ENCODE data around the gene PI4KA.
"Not testable (repeated sequence)": the region's sequence is repeated elsewhere in the genome, so short reads cannot be mapped to it uniquely, and the experiment has no call there.

Gene PI4KA

DNA sequence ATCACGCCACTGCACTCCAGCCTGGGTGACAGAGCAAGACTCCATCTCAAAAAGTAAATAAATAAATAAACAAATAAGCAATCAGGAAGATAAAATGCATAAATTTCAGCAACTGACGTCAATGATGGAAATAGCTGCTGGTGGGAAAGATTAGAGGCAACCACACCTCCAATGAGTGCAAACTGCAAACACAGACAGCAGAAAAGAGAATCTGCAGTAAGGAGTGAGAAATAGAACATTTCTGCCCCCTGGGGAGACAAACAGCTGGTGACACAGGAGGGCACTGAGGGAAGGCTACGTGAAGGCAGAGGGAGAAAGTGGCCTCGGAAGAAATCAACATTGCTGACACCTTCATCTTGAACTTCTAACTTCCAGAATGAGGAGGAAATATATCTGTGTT is 6.5 kb downstream of the PI4KA start:
- no peak for TF ChIP-seq CTCF (IDR thresholded peaks at IDR 0.05; ENCODE audit: low read depth, low read length)
- DNase-seq (ENCODE audit: low read depth in 2 of 2): peak in 1 of 2 donors; percentile 13
- no peak overlapping the region for H3K4me3 ChIP-seq (replicated peaks in 1 of 2; ENCODE audit: low read depth in 2 of 2, low read length in 2 of 2)

GRCh38 chr22:20847318-20847822 is 11.2 kb downstream of the PI4KA start:
- no peak for TF ChIP-seq CTCF (IDR thresholded peaks at IDR 0.05; ENCODE audit: low read depth, low read length)
- no peak overlapping the region for H3K4me3 ChIP-seq (replicated peaks in 1 of 2; ENCODE audit: low read depth in 2 of 2, low read length in 2 of 2)
- DNase-seq (ENCODE audit: low read depth in 2 of 2): no peak

- no peak overlapping the region for H3K4me3 ChIP-seq (replicated peaks in 1 of 2; ENCODE audit: low read depth in 2 of 2, low read length in 2 of 2)
- TF ChIP-seq CTCF (IDR thresholded peaks at IDR 0.05; ENCODE audit: low read depth, low read length): no peak
- DNase-seq (ENCODE audit: low read depth in 2 of 2): no peak
These were observed 14.3 kb downstream of the PI4KA start for GRCh38 chr22:20844055-20845037.

DNA sequence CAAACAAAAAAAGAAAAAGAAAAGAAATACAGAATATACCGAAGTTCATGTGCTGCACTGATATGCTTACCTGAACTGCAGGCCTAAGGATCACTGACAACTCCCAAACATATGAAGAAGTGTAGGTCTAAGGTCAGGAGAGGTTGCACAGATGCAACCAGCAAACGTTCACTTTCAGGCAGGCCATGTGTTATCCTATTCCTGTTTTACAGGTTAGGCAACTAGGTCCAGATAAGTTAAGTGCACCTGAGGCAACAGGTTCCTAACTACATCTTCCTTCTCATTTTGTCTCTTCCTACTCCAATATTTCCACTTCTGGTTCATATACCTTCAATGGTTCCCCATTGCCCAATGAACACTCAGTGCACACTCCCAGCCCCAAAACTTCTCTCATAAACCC is 15.1 kb downstream of the PI4KA start:
- no peak for TF ChIP-seq CTCF (IDR thresholded peaks at IDR 0.05; ENCODE audit: low read depth, low read length)
- no peak for DNase-seq (ENCODE audit: low read depth in 2 of 2)
- no peak overlapping the region for H3K4me3 ChIP-seq (replicated peaks in 1 of 2; ENCODE audit: low read depth in 2 of 2, low read length in 2 of 2)

GRCh38 chr22:20840646-20841371 is 17.8 kb downstream of the PI4KA start:
- no peak for TF ChIP-seq CTCF (IDR thresholded peaks at IDR 0.05; ENCODE audit: low read depth, low read length)
- DNase-seq (ENCODE audit: low read depth in 2 of 2): no peak
- no peak overlapping the region for H3K4me3 ChIP-seq (replicated peaks in 1 of 2; ENCODE audit: low read depth in 2 of 2, low read length in 2 of 2)

GRCh38 chr22:20839837-20840645 is 18.6 kb downstream of the PI4KA start:
- no peak for TF ChIP-seq CTCF (IDR thresholded peaks at IDR 0.05; ENCODE audit: low read depth, low read length)
- no peak for DNase-seq (ENCODE audit: low read depth in 2 of 2)
- no peak overlapping the region for H3K4me3 ChIP-seq (replicated peaks in 1 of 2; ENCODE audit: low read depth in 2 of 2, low read length in 2 of 2)

GRCh38 chr22:20839354-20839753 is 19.3 kb downstream of the PI4KA start:
- DNase-seq (ENCODE audit: low read depth in 2 of 2); H3K4me3 ChIP-seq (replicated peaks in 1 of 2; ENCODE audit: low read depth in 2 of 2, low read length in 2 of 2): not testable (repeated sequence)

Measured in cardiac fibroblast (primary cell).